Activated CD8-positive, alpha-beta memory T cell treated with anti-CD3 and anti-CD28 coated beads for 36 hours (primary cell): ENCODE results near the gene HSD17B2. TPM values are rescaled to one million over a fixed set of nuclear protein-coding genes. Genes with fewer than 3 reads are reported as not detected.

ENCODE experiments used
- CTCF ChIA-PET: fragments of 350-600 bp; sonication (Branson Sonifier 250); formaldehyde crosslinking; loops from one replicate; lab custom pipeline; 2021; ENCODE audit warnings: antibody characterized with exemption; lab: Charles Lee
- POLR2A ChIA-PET: fragments of 350-600 bp; sonication (Branson Sonifier 250); formaldehyde crosslinking; loops from one replicate; lab custom pipeline; 2021; ENCODE audit warnings: antibody characterized with exemption; lab: Charles Lee
- total RNA-seq, 2 experiments: library from RNA; stranded (reverse); gene quantifications; one replicate each; pipeline ENCODE4 v1.2.3, GENCODE V29; 2021

Gene HSD17B2
- total RNA-seq, 2 experiments from 2014 or later, result not detected

- ChIA-PET POLR2A (no interaction called here), CTCF (no interaction called here)
Measured at GRCh38 chr16:82067804-82068325, 32.8 kb downstream of the HSD17B2 start.

- CTCF ChIA-PET, result no interaction called here
Measured at GRCh38 chr16:82070656-82071369, 35.8 kb downstream of the HSD17B2 start.

GRCh38 chr16:82071421-82071820 lies 36.4 kb downstream of the HSD17B2 start:
- CTCF ChIA-PET, result no interaction called here
- POLR2A ChIA-PET, result no interaction called here

More at GRCh38 chr16:82070656-82071369, 35.8 kb downstream of the HSD17B2 start:
- POLR2A ChIA-PET, result interaction anchor here (0.5 kb wide), 1 partner anchor 34 kb away, joined by 4 read pairs; no protein-coding TSS in a partner anchor

DNA sequence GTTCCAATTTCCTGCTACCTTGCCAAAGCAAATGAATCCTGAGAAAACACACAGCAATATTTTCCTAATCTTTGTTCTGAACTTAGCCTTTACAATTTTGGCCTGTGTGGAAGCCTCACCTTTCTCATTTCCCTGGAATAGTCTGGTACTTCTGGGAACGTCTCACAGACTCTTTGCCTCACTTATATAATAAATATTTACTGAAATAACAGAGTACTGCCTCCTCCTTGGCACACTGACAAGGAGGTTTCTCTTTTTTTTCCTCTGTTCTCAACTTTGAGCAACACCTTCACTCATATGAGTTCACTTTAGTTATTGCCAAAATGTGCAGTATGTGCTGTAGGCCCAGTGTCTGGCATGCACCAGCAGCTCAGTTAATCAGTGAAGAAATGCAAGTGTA lies 37.3 kb downstream of the HSD17B2 start:
- POLR2A ChIA-PET, result no interaction called here

GRCh38 chr16:82074019-82074558 lies 39.0 kb downstream of the HSD17B2 start:
- ChIA-PET CTCF (no interaction called here), POLR2A (no interaction called here)

More for the DNA sequence above, 37.3 kb downstream of the HSD17B2 start:
- CTCF ChIA-PET, result no interaction called here

DNA sequence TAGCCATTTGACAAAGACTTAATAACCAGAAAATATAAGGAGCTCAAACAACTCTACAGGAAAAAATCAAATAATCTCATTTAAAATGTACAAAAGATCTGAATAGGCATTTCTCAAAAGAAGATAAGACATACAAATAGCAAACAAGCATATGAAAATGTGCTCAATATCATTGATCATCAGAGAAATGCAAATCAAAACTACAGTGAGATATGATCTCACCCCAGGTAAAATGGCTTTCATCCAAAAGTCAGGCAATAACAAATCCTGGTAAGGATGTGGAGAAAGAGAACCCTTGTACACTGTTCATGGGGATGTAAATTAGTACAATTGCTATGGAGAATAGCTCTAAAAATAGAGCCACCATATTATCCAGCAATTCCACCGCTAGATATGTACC lies 43.1 kb downstream of the HSD17B2 start:
- CTCF ChIA-PET, result no interaction called here
- POLR2A ChIA-PET, result no interaction called here

DNA sequence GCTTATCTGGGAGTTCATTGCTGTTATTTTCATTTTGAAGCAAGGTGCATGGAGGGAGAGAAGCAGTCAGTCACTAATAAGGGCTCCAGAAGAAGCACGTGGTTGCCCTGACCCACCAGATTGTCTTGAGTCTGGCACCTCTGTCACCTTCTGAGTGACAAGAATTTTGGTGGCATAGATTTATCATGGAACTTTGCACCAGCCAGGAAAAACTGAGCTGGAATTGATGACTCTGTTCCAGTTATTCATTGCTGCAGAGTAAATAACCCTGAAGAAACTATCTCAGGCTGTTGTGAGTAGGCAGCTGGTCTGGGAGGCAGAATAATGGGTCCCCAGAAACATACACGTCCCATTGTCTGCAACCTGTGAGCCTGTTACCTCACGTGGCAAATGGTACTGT lies 44.8 kb downstream of the HSD17B2 start:
- ChIA-PET POLR2A (no interaction called here), CTCF (no interaction called here)

GRCh38 chr16:82081264-82081663 lies 46.2 kb downstream of the HSD17B2 start:
- ChIA-PET POLR2A (no interaction called here), CTCF (interaction anchor here (1.6 kb wide), 1 partner anchor 141 kb away, joined by 3 read pairs; no protein-coding TSS in a partner anchor)

DNA sequence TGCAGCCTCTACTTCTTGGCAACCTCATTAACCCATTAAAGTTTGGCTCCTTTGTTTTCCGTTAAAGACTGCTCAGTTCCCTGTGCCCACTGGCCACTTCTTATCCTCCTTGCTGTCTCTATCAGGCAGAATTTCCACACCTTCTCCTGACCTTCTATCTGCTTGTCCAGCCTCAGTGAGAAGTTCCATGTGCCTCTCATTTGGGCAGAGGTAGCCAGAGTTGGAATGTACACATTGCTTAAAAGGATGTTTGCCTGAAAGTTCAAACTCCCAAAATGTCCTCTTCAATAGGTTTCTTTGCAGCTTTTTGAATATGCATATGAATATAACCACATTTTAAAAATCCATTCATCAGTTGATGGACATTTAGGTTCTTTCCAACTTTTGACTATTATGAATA lies 47.0 kb downstream of the HSD17B2 start:
- ChIA-PET POLR2A (no interaction called here), CTCF (interaction anchor here (0.6 to 1.6 kb wide), 2 partner anchors 142 to 332 kb away, joined by 3 read pairs; no protein-coding TSS in a partner anchor)

GRCh38 chr16:82082543-82083244 lies 47.6 kb downstream of the HSD17B2 start:
- POLR2A ChIA-PET, result no interaction called here
- CTCF ChIA-PET, result interaction anchor here (1.6 kb wide), 1 partner anchor 143 kb away, joined by 3 read pairs; no protein-coding TSS in a partner anchor

GRCh38 chr16:82083710-82084353 lies 48.8 kb downstream of the HSD17B2 start:
- CTCF ChIA-PET, result no interaction called here
- POLR2A ChIA-PET, result no interaction called here

DNA sequence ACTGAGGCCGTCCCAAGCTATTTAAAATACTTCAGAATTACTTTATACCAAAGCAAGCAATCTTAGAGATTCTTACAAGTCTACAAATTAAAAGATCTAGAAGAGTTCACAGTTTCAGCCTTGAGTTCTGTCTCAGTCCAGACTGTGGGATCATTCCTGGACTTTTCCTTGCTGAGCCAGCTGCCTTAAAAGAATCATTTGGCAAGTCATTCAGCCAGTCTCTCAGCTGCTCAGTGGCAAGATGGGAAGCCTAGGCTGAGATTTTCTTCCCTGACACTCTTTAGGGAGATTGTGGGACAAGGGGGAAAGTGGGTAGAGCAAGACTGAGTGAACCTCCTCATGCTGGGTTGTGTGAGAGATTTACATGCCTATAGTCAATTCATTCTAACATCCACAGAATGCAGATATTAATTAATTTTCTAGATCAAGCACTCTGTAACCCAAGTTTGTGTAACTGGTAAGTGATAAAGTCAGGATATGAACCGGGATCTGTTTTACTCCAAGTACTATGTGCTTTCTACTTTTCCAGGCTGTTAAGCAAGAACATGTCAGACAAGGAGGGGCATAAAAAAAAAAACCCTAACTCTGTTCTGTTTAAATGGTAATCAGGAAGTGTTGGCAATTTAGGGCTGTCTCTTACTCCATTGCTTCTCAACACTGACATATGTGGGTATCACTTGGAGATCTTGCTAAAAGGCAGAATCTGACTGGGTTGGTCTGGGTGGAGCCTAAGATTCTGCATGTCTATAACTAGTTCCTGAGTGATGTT lies 50.1 kb downstream of the HSD17B2 start:
- CTCF ChIA-PET, result no interaction called here
- POLR2A ChIA-PET, result no interaction called here

- CTCF ChIA-PET, result no interaction called here
- POLR2A ChIA-PET, result no interaction called here
Measured at GRCh38 chr16:82088483-82088882, 53.4 kb downstream of the HSD17B2 start.

DNA sequence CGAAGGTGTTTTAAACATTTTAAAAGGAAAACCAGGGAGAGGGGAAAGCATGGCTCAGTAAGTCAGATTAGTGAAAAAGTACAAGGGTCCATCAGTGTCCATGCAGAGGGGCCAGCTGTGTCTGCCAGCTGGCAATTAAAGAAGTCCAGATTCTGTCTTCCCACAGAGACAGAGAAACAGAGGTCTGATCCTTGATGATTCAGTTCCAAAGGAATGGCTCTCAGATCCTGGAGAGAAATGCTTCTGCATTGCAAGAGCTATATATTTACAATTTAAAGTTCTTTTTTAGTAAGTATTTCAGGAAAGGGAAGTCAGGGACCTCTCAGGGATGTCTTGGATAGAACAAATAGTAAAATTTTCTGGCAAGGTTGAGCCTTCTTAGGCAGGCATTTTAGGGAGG lies 56.2 kb downstream of the HSD17B2 start:
- ChIA-PET CTCF (no interaction called here), POLR2A (no interaction called here)

DNA sequence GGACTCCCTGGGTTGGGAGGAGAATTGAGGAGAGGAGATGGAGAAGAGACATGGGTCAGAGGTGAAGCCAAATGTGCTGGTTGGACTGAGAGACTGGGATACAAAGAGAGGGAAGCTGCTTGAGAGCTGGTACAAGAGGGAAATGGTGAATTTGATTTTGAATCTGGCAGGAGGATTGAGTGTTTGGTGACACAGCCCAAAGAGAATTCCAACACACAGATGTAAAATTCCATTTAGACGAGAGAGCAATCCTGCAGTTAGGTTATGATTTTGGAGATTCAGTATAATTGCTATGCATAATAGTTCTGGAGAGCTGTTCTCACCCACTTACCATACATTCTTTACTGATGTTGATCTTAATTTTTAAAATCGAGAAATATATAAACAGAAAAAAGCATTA lies 57.7 kb downstream of the HSD17B2 start:
- CTCF ChIA-PET, result no interaction called here
- POLR2A ChIA-PET, result no interaction called here

GRCh38 chr16:82093666-82094300 lies 58.7 kb downstream of the HSD17B2 start:
- ChIA-PET POLR2A (no interaction called here), CTCF (no interaction called here)

- ChIA-PET CTCF (no interaction called here), POLR2A (no interaction called here)
Measured at GRCh38 chr16:82094942-82095540, 60.0 kb downstream of the HSD17B2 start.

- ChIA-PET CTCF (no interaction called here), POLR2A (no interaction called here)
Measured at GRCh38 chr16:82096641-82097040, 61.6 kb downstream of the HSD17B2 start.
